Vagina (tissue), 2 donors: ENCODE measurements around the gene KCNC4. TPM values are rescaled to one million over a fixed set of nuclear protein-coding genes. Genes with fewer than 3 reads are reported as not detected.

Experiments used
- DNase-seq, 2 donors: peaks; one replicate each; pipeline ENCODE4 v3.0.0-alpha.2; 2017; ENCODE audit errors: extremely low spot score in 2 of 2
- H3K27ac ChIP-seq: fragments of 200-600 bp; sonication (generic); one replicate; pipeline ENCODE4 v1.5.1; 2019
- H3K27me3 ChIP-seq: fragments of 200-600 bp; sonication (generic); one replicate; pipeline ENCODE4 v1.5.1; 2019
- H3K36me3 ChIP-seq, 2 donors: fragments of 200-600 bp; sonication (generic); one replicate each; pipeline ENCODE4 v1.5.1; 2017 to 2019
- H3K4me1 ChIP-seq: fragments of 200-600 bp; sonication (generic); one replicate; pipeline ENCODE4 v1.5.1; 2019
- H3K4me3 ChIP-seq, 2 donors: fragments of 200-600 bp; sonication (generic); 1 replicate in 1 of 2; 2 replicates in 1 of 2; pipeline ENCODE4 v1.5.1; 2016 to 2019
- H3K9me3 ChIP-seq: fragments of 200-600 bp; sonication (generic); one replicate; pipeline ENCODE4 v1.5.1; 2019
- POLR2A ChIP-seq, 2 donors: fragments of 450-650 bp; IDR thresholded peaks; one replicate each; pipeline ENCODE4 v1.6.1; 2017; ENCODE audit warnings: antibody characterized with exemption in 2 of 2, mild to moderate bottlenecking in 2 of 2, moderate library complexity in 2 of 2
- POLR2AphosphoS5 ChIP-seq, 2 donors: sonication (generic); formaldehyde crosslinking; IDR thresholded peaks; one replicate each; pipeline ENCODE4 v1.9.0; 2017; ENCODE audit warnings: antibody characterized with exemption in 2 of 2, mild to moderate bottlenecking in 2 of 2, low read depth in 1 of 2; ENCODE audit not compliant: insufficient read depth in 1 of 2
- intact Hi-C: fragments of 100-400 bp; cut with DNase I; formaldehyde crosslinking; loops from one replicate; pipeline ENCODE4 v1.15.1; 2023
- total RNA-seq: library from RNA; depleted of rRNA; stranded (reverse); fragments of >200 nt; gene quantifications from one replicate; pipeline ENCODE4 v1.2.3, GENCODE V29; 2016
- TF ChIP-seq, protein P1 (sequence below), 3 experiments: fragments of 450-650 bp in 2 of 3; fragments of 200-600 bp in 1 of 3; sonication (generic) in 1 of 3; IDR thresholded peaks; one replicate each; pipeline ENCODE4 v1.5.1; 2017 to 2019; ENCODE audit warnings: antibody characterized with exemption in 3 of 3, mild to moderate bottlenecking in 2 of 3, moderate library complexity in 2 of 3

Gene KCNC4
- total RNA-seq, 1 donor from 2014 or later: 10.1 TPM

DNA sequence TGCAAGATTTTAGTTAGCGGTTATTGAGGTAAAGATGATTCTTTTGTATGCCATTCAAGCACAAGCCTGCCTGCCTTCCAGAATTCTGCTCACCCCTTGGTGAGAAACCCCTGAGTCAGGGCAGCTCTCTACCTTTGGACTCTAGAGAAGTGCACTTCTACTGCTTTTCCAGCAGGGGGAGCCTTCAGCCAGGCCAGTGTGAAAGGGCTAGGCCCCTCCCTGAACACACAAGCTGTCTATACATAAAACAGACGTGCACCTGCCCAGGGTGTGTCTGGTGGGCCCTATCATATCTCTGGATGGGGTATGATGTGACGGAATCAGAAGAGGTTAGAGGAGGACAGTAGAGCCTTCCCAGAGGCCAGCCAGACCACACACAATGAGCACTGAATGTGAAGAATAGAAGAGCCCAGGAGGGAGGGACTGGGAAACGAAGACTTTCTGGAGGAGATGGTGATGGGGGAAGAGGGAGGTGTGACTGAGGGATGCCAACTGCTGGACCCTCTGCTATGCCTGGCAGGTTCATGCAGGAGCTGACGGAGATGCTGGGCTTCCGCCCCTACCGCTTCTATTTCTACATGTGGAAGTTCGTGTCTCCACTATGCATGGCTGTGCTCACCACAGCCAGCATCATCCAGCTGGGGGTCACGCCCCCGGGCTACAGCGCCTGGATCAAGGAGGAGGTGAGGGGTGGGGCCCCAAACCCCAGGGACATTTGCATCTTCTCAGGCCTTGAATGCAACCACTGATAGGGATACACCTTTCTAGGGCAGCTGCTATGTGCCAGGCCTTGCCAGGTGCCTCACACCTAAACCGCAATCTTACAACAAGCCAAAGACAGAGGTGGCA is 13.0 kb upstream of the KCNC4 start:
- Histone ChIP-seq H3K4me1 (no peaks in the 10 kb centered on the region), H3K27ac (no peak overlapping the region), H3K4me3 (no peak overlapping the region), H3K36me3 (no peaks in the 10 kb centered on the region), H3K9me3 (no peaks in the 10 kb centered on the region), H3K27me3 (no peaks in the 10 kb centered on the region)
- TF ChIP-seq, protein P1, sequence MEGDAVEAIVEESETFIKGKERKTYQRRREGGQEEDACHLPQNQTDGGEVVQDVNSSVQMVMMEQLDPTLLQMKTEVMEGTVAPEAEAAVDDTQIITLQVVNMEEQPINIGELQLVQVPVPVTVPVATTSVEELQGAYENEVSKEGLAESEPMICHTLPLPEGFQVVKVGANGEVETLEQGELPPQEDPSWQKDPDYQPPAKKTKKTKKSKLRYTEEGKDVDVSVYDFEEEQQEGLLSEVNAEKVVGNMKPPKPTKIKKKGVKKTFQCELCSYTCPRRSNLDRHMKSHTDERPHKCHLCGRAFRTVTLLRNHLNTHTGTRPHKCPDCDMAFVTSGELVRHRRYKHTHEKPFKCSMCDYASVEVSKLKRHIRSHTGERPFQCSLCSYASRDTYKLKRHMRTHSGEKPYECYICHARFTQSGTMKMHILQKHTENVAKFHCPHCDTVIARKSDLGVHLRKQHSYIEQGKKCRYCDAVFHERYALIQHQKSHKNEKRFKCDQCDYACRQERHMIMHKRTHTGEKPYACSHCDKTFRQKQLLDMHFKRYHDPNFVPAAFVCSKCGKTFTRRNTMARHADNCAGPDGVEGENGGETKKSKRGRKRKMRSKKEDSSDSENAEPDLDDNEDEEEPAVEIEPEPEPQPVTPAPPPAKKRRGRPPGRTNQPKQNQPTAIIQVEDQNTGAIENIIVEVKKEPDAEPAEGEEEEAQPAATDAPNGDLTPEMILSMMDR (IDR thresholded peaks at IDR 0.05): peak; percentile 42 to 72 (median 60)
- no peak for TF ChIP-seq POLR2A (IDR thresholded peaks at IDR 0.05)
- no peak for DNase-seq
- intact Hi-C loops: no loop called here

DNA sequence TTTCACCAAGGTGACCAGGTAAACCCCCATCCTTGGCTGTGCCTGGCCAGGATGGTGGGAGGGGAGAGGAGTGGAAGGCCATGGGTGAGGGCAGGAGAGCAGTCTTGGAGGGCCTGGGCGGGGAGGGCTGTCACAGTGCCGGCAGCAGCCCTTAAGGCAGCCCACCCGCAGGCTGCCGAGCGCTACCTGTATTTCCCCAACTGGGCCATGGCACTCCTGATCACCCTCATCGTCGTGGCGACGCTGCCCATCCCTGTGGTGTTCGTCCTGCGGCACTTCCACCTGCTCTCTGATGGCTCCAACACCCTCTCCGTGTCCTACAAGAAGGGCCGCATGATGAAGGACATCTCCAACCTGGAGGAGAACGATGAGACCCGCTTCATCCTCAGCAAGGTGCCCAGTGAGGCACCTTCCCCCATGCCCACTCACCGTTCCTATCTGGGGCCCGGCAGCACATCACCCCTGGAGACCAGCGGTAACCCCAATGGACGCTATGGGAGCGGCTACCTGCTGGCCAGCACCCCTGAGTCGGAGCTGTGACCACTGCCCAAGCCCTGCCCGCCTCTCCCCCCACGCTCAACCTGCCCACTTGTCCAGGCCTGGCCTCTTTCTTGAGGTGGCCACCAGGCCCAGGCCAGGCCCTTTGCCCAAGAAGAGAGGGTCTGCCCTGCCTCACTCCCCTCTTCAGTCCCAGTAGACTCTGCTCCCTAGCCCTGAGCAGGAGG is 12.0 kb upstream of the KCNC4 start:
- no peak for DNase-seq
- TF ChIP-seq POLR2AphosphoS5 (IDR thresholded peaks at IDR 0.05; ENCODE audit: insufficient read depth in 1 of 2, low read depth in 1 of 2) (no peak), POLR2A (IDR thresholded peaks at IDR 0.05) (no peak)
- TF ChIP-seq, protein P1 (IDR thresholded peaks at IDR 0.05): no peak
- H3K4me3 ChIP-seq: no peak overlapping the region
- H3K36me3 ChIP-seq: no peaks in the 10 kb centered on the region
- peaks cover 1% of the 10 kb centered on the region for H3K4me1 ChIP-seq
- intact Hi-C loops: no loop called here
- H3K9me3 ChIP-seq: no peaks in the 10 kb centered on the region
- no peaks in the 10 kb centered on the region for H3K27me3 ChIP-seq
- no peak overlapping the region for H3K27ac ChIP-seq

DNA sequence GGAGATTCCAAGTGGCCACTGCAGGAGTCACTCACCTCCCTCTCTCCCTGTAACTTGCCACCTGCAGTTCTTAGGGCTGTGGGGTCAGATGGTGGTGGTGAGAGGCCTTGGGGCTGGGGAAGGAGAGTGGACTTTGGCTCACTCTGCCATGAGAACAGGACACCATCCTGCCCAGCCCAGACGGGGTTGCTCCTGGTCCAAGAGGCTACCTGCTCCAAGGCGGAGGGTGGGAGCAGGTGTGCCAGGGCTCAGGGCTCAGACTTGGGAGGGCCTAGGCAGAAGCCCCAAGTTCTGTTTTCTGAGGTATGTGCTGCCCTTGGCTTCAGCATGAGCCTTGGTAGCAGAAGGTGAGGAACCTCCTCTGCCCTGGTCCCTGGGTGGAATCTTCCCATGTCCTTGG is 11.4 kb upstream of the KCNC4 start:
- Histone ChIP-seq H3K4me1 (peaks cover 5% of the 10 kb centered on the region), H3K9me3 (no peaks in the 10 kb centered on the region), H3K4me3 (no peak overlapping the region), H3K27ac (no peak overlapping the region), H3K36me3 (no peaks in the 10 kb centered on the region), H3K27me3 (no peaks in the 10 kb centered on the region)
- DNase-seq: no peak
- TF ChIP-seq POLR2AphosphoS5 (IDR thresholded peaks at IDR 0.05; ENCODE audit: insufficient read depth in 1 of 2, low read depth in 1 of 2) (no peak), POLR2A (IDR thresholded peaks at IDR 0.05) (no peak)
- TF ChIP-seq, protein P1 (IDR thresholded peaks at IDR 0.05): no peak
- intact Hi-C loops: no loop called here

DNA sequence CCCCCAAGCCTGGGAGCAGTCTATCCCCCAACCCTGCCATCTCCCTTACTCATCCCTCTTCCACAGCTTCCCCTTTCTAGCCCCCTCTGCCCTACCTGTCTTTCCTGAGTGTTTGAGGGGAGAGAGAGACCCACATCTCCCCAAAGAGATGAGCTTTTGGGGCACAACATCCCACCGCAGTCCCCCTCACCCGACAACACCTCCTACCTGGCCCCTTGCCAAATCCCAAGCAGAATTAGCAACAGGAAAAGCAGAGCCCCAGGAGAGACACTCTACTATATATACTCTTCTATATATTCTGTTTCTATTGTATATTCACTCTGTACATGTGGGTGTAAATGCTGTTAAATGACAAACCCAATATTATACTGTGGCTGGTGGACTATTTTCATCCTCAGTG is 9.9 kb upstream of the KCNC4 start:
- H3K27me3 ChIP-seq: no peaks in the 10 kb centered on the region
- no peak overlapping the region for H3K4me3 ChIP-seq
- DNase-seq: no peak
- intact Hi-C loops: no loop called here
- no peaks in the 10 kb centered on the region for H3K9me3 ChIP-seq
- peaks cover 5% of the 10 kb centered on the region for H3K4me1 ChIP-seq
- TF ChIP-seq POLR2AphosphoS5 (IDR thresholded peaks at IDR 0.05; ENCODE audit: insufficient read depth in 1 of 2, low read depth in 1 of 2) (no peak), POLR2A (IDR thresholded peaks at IDR 0.05) (no peak)
- TF ChIP-seq, protein P1 (IDR thresholded peaks at IDR 0.05): no peak
- no peaks in the 10 kb centered on the region for H3K36me3 ChIP-seq
- H3K27ac ChIP-seq: no peak overlapping the region

DNA sequence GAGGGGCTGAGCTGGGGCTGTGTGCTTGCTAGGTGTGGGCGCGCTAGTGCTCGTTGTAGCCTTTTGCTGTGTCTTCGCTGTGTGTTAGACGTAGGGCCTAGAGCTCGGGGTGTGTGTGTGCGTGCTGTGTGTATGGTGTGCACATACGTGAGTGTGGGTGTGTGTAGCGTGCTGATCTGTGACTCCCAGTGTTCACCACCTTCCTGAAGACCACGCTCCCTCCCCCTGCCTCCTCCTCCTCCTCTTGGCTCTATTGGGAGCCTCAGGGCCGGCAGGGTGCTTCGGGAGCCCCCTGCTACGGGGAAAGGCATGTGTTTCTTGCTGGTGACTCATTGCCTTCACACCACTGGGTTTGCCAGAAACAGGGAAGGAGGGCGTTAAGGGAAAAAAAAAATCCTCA is 9.4 kb upstream of the KCNC4 start:
- intact Hi-C loops: no loop called here
- no peak for DNase-seq
- H3K27ac ChIP-seq: no peak overlapping the region
- peaks cover 5% of the 10 kb centered on the region for H3K4me1 ChIP-seq
- H3K27me3 ChIP-seq: no peaks in the 10 kb centered on the region
- no peaks in the 10 kb centered on the region for H3K9me3 ChIP-seq
- TF ChIP-seq POLR2A (IDR thresholded peaks at IDR 0.05) (no peak), POLR2AphosphoS5 (IDR thresholded peaks at IDR 0.05; ENCODE audit: insufficient read depth in 1 of 2, low read depth in 1 of 2) (no peak)
- TF ChIP-seq, protein P1 (IDR thresholded peaks at IDR 0.05): no peak
- H3K36me3 ChIP-seq: no peaks in the 10 kb centered on the region
- H3K4me3 ChIP-seq: no peak overlapping the region
